ENCODE results near the gene HOXD12.

HOXD12 gene

DNA sequence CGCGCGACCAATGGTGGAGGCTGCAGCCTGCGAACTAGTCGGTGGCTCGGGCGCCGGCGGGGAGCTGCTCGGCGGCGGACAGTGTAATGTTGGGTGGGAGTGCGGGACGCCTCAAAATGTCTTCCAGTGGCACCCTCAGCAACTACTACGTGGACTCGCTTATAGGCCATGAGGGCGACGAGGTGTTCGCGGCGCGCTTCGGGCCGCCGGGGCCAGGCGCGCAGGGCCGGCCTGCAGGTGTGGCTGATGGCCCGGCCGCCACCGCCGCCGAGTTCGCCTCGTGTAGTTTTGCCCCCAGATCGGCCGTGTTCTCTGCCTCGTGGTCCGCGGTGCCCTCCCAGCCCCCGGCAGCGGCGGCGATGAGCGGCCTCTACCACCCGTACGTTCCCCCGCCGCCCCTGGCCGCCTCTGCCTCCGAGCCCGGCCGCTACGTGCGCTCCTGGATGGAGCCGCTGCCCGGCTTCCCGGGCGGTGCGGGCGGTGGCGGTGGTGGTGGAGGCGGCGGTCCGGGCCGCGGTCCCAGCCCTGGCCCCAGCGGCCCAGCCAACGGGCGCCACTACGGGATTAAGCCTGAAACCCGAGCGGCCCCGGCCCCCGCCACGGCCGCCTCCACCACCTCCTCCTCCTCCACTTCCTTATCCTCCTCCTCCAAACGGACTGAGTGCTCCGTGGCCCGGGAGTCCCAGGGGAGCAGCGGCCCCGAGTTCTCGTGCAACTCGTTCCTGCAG lies 23.3 kb downstream of the HOXD12 start, which contains the start of gene HOXD9:
HOXD9 (plus strand) TSS at position 37 of the 728 bp plus-strand sequence; CDS start at position 87, 50 bp downstream.
- no peak for DNase-seq

- no peak for DNase-seq
These were observed 24.0 kb downstream of the HOXD12 start for GRCh38 chr2:176123411-176124109.

DNA sequence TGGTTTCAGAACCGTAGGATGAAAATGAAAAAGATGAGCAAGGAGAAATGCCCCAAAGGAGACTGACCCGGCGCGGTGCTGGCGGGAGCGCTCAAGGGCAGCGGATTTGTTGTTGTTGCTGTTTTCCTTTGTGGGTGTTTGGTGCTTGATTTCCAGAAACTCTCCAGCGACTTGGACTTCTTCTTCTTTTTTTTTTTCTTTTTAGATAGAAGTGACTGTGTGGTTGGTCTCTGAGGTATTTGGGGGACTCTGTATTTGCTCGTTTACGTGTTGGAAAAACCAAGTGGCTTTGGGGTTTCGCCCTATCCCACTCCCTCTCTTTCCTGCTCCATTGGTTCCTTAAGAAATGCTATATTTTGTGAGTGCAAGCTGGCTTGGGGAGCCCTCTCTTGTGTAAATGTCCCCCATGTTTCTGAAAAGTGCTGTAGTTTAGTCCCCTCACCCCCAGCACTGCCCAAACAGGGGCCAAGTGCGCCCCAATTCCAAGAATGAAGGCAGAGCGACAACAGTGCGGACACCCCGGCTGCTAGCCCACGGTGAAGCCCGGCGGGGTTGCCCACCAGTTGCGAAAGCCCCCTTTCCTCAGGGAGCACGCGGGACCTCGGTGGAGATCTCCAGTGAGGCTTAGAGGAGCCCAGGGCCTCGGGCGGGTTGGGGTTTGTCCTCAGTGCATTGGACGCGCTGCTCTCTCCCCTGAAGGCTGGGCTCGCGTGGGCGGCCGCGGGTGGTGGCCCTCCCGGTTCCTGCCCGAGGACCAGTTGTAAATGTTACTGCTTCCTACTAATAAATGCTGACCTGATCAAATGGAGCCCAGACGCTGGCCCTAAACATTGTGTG lies 24.7 kb downstream of the HOXD12 start:
- no peak for DNase-seq

- DNase-seq = no peak
These were observed 25.6 kb downstream of the HOXD12 start for GRCh38 chr2:176124947-176125771.

DNA sequence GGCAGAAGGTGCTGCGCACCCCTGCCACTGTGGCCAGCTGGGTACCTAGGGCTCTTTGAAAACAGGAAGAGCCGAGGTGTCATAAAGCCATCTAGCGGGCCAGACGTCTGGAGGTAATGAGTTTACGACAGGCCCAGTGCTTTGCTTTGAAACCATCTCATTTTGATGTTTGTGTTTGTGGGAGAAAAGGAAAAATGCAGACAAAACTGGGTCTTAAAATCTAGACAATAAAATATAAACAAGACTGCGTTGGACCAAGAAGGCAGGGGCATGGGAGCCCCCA lies 26.1 kb downstream of the HOXD12 start:
- DNase-seq = no peak

DNA sequence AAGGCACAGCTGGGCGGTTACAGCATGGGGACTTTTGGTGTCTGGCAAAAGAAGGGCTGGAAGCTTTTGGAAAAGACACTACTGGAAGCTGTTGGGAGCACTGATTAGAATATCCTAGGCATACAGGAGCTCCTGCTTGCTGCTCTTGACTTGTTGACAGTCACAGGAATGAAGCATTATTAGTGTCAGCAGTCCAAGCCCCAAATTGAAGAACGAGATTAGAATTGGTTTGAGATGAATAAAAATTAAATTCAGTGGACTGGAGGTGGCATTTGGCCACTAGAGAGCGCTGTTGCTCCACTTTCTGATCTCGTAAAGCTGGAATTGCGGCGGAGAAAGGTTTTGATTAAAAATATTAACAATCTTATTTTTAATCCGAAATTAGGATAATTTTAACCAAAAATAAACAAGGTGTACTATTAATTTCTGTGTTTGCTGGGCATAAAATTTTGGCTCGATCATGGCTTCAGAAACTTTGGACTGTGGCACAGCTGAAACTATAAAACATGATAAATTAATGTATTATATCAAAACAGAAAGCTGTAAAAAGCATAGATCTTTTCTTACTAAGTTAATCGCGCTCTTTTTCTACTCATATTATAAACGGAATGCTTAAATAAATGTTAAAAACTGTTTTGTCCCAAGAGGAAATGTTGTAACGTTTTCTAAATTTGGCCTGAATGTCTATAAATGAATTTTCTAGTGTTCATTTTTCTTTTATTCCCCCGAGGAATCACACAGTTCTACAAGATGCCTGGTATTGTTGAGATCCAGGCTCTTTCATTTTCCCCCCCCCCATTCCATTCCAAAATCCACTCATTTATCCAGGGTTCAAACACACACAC lies 27.6 kb downstream of the HOXD12 start:
- no peak for DNase-seq

DNA sequence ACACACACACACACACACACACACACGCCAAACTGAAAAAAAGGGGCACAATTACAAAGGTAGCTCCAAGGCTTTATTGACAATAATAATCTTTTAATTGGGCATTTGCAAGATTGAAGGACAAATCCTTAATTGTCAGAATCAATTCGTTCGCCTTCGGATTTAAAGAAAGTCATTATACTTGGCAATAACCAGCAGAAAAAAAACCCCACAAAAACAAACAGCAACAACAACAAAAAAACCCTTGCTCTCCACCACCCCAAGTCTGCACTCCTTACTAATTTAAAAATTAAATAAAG lies 28.1 kb downstream of the HOXD12 start:
- DNase-seq = no peak

GRCh38 chr2:176128172-176128981 lies 28.8 kb downstream of the HOXD12 start:
- no peak for DNase-seq

DNA sequence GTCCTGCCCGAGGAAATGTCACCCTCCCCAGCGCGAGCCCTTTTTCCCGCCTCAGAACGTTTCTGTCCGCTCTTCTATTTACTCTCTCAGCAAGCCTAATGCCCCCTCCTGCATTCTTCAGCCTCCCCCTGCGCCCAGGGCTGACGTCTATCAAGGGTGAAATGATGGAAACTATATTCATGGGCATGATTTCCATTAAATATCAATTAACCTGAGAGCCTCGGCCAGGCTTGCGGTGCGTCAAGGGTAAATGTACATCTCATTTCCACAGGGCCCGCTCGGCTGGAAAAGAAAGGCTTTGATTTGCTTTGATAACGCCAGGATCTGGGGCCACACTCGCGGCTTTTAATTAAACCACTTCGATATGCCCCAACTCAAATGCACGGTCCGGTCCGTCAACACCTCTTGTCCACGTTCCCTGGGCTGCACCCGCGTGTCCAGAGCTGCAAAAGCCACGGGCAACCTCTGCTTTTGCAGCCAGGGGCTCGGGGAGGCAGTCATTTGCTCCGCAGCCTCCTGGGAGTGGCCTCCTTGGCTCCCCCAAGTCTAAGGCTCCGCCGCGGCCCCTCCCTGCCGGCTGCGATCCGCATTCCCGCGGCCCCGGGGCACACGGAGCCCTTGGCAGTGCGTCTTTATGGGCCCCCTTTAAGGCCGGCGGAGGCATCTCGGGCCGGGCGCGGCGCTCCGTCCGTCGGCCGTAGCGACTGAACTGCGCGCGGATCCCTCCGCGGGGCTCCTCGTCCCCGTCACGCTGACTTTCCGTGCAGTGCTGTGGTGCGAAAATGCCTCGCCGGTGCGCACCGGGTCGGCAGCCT lies 29.6 kb downstream of the HOXD12 start, which contains the start of gene HOXD8:
HOXD8 (plus strand) TSS at position 724 of the 815 bp plus-strand sequence. CDS start 662 bp downstream, outside the sequence.
- DNase-seq = no peak

- DNase-seq = no peak
These were observed 30.2 kb downstream of the HOXD12 start for GRCh38 chr2:176129813-176130146.

DNA sequence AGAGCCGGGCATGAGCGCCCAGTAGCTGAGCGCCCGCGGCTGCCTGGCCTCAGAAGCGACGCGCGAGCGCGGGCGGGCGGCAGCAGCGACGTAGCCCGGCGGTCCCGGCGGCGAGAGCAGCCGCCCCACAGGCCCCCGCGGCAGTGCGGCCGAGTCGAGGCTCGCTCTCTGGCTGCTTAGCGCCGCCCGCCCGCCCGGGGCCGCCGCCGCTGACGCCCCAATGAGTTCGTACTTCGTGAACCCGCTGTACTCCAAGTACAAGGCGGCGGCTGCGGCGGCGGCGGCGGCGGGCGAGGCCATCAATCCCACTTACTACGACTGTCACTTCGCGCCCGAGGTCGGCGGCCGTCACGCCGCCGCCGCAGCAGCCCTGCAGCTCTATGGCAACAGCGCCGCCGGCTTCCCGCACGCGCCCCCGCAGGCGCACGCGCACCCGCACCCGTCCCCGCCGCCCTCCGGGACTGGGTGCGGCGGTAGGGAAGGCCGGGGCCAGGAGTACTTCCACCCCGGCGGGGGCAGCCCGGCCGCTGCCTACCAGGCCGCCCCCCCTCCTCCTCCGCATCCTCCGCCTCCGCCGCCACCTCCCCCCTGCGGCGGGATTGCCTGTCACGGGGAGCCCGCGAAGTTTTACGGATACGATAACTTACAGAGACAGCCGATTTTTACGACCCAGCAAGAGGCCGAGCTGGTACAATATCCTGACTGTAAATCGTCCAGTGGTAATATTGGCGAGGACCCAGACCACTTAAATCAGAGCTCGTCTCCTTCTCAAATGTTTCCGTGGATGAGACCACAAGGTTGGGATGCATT lies 30.8 kb downstream of the HOXD12 start:
- no peak for DNase-seq

- no peak for DNase-seq
These were observed 31.6 kb downstream of the HOXD12 start for GRCh38 chr2:176130957-176131847.

- DNase-seq = no peak
These were observed 32.2 kb downstream of the HOXD12 start for GRCh38 chr2:176131848-176132158.

GRCh38 chr2:176132205-176133171 lies 32.9 kb downstream of the HOXD12 start:
- DNase-seq = no peak

DNA sequence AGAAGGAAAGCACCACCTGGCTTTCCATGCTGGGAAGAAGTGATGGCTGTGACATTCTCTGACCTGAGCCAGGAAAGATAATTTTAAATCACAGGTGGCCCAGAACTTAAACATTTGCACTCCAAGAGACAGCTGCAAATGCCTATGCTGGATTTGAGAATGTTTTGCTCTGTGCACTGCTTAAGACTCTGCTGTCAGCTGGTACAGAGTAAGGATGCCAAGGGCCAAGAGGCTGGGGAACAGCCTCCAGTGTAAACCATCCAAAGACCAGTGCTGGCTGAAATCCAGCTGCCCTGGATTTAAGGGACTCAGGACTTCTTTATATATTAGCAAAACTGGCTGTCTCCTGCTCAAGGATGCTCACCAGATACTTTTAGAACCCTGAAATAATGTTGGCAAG lies 33.8 kb downstream of the HOXD12 start:
- no peak for DNase-seq

DNA sequence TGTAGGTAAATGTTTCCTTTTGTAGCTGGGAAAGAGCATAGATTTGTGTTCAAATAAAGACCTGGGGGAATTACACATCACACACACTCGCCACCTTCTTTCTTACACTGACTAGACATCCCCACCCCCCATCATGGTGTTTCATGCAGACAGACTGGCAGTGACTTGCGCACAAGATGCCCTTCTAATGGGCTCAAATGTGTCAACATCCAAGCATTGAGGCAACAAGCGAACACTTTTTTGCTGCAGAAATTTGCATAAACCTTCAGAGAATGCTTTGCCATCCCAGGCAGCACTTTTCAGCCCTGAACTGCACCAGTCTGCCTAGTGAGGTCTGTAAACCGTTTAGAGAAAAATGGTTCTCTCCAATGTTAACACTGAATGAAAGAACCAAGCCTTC lies 34.4 kb downstream of the HOXD12 start:
- no peak for DNase-seq

DNA sequence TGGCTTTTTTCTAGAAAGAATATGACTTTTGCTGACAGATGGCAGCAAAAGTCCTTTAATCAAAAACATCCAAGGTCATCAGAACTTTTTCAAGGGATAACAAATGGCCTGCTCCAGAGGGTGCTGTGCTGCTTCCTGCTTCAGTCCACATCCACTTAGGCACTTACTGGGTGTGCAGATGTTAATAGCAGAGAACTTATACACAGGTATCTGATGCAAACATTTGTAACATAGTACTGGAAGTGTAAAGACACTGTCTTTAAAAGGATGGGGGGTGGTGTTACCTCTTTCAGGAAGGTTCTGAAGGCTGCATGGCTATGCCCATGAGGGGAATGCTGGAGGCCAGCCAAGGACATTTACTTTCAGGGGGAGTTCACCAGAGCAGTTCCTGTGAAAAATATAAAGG lies 35.4 kb downstream of the HOXD12 start:
- DNase-seq = no peak

Measured in cerebellar nuclear complex (tissue), 1 donor.